HuH-7 (cell line): ENCODE results near the gene SULT1A4.
"Not testable (repeated sequence)": the region's sequence is repeated elsewhere in the genome, so short reads cannot be mapped to it uniquely, and the experiment has no call there.

Source experiments
- DNase-seq: peaks from one replicate; pipeline ENCODE4 v3.0.0; 2011; ENCODE audit warnings: low spot score

SULT1A4 gene

GRCh38 chr16:29459706-29460646, at the start of gene SULT1A4:
SULT1A4 (plus strand) TSS chr16:29459913; CDS start chr16:29461386, 1,473 bp downstream.
- not testable (repeated sequence) for DNase-seq

DNA sequence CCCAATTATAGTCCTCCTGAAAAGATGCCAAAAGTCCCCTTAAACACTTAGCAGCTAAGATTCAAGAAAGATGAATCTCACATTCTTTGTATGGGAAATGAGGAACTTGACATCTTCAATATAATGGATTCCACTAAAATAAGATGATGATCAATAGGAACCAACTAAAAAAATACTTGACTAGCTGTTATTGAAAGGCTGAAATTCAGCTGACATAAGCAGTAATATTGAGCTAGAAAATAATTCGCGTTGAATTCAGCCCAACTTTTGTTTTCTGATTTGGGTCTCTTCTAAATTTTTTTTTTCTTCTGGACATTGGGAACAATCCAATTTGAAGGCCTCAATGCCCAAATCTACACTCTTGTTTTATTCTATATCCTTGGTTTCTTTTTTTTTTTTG, 36.1 kb upstream of the SULT1A4 start:
- not testable (repeated sequence) for DNase-seq

- DNase-seq: not testable (repeated sequence)
These were observed 34.3 kb upstream of the SULT1A4 start for GRCh38 chr16:29425390-29425789.

DNA sequence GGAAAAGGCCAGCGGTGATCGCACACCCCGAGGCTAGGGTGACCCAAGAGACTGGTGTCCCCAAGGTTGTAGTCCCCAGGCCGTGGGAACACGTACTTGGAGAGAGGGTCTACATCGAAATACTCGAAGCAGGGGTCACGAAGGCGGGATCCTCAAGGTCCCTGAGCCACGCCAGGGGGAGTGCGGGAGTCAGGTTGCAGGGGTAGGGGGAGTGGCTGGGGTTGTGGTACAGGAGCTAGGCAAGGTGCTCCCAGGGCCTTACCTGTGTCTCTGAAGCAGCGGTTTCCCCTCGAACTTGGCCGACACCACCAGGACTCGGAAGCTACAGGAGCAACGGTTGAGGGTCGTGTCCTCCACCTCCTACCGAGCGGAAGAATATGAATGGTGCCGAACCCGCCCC, 6.0 kb upstream of the SULT1A4 start:
- not testable (repeated sequence) for DNase-seq

GRCh38 chr16:29454269-29454668, 5.4 kb upstream of the SULT1A4 start, which contains the start of the genes BOLA2 and SLX1B:
BOLA2 (minus strand) TSS chr16:29454351; CDS start chr16:29454253, 98 bp downstream.
SLX1B (plus strand) TSS chr16:29454533.
- DNase-seq: not testable (repeated sequence)

DNA sequence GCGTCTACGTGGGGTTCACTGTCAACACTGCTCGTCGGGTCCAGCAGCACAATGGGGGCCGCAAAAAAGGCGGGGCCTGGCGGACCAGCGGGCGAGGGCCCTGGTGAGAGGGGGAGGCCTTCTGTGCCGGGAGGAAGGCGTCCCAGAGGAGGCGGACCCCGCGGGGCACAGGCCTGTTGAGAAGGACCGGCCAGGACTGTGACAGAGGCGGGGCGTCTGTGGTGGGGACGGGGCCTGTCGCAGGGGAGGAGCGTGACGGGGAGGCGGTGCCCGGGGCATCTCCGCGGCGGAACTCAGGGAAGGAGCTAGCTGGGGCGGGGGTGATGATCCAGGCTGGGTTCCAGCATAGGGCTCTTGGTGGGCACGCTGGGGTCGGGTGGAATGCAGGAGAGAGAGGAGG, 4.9 kb upstream of the SULT1A4 start:
- DNase-seq: not testable (repeated sequence)

DNA sequence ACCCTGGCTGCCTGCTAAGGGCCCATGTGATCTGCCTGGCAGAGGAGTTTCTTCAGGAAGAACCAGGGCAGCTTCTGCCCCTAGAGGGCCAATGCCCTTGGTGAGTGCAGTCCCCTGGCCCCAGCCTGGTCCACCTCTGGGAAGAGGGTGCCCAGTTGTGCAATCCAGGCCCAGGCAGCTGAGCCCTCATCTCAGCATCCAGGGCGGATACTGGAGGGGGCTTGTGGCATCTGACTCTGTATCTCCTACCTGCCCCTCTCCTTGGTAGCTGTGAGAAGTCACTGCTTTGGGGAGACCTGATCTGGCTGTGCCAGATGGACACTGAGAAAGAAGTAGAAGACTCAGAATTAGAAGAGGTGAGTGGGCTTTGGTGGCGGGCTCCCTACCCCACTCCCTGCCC, 2.1 kb upstream of the SULT1A4 start:
- DNase-seq: not testable (repeated sequence)

- DNase-seq: not testable (repeated sequence)
These were observed 926 bp downstream of the SULT1A4 start for GRCh38 chr16:29460647-29461030.

DNA sequence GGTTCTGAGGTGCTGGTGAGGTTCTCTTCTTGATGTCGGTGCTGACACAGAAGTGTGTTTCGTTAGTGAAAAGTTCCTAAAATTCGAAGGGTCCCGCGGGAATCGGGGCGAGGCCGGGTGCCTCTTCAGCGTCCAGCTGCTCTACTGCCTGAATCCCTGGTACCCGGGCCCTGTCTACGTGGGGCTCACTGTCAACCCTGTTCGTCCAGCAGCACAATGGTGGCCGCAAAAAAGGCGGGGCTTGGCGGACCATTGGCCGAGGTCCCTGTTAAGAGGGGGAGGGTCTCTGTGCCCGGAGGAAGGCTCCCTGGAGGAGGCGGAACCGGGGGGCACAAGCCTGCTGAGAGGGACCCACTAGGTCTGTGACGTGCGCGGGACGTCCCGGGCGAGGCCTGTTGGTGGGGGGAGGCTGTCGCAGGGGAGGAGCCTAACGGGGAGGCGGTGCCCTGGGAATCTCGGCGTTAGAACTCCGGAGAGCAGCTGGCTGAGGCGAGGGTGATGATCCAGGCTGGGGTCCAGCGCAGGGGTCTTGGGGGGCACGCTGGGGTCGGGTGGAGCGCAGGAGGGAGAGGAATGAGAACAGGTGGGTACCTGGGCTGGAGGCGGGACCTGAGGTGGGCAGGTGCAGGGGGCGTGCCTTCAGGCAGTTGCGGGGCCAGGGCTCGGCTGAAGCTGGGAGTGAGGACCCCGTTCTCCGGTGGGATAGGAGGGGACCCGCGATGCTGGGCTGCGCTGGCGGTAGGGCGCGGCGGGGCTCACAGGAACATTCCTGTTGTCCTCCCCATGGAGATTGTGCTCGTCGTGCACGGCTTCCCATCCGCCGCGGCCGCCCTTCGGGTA, 6.5 kb downstream of the SULT1A4 start:
- not testable (repeated sequence) for DNase-seq

GRCh38 chr16:29466904-29467303, 7.2 kb downstream of the SULT1A4 start:
- not testable (repeated sequence) for DNase-seq

- not testable (repeated sequence) for DNase-seq
These were observed 8.1 kb downstream of the SULT1A4 start for GRCh38 chr16:29467654-29468366.

DNA sequence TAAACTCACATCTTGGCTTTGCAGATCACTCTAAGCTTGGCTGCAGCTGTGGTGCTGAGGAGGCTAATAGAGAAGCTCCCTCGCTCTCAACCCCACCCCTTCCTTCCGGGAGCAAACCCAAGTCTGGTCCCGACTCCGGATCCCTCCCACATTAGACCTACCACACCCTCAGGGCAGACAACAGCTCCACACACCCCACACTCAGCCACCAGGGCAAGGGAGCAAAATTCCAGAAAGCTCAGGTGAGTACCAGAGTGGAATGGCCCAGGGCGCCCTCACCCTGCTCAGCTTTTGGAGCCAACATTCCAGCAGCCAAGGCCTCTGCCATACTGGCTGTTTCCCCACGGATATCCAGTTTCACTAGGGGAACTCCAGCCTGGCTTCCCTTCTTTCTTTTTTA, 9.9 kb downstream of the SULT1A4 start:
- not testable (repeated sequence) for DNase-seq

- not testable (repeated sequence) for DNase-seq
These were observed 12.4 kb downstream of the SULT1A4 start for GRCh38 chr16:29472065-29472464.

DNA sequence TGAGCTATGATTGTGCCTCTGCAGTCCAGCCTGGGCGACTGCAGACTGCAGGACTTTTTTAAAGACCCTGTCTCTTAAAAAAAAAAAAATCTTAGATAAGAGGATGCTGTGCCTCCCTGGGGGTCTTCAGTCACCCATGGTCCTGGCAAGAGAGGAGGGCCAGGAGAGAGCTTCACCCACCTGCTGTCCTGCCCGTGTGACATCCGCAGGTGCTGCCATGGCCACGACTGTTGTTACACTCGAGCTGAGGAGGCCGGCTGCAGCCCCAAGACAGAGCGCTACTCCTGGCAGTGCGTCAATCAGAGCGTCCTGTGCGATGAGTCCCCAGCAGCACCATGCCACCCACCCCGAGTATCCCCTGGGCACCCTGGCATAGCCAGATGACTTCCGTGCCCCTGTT, 22.6 kb downstream of the SULT1A4 start:
- DNase-seq: not testable (repeated sequence)

DNA sequence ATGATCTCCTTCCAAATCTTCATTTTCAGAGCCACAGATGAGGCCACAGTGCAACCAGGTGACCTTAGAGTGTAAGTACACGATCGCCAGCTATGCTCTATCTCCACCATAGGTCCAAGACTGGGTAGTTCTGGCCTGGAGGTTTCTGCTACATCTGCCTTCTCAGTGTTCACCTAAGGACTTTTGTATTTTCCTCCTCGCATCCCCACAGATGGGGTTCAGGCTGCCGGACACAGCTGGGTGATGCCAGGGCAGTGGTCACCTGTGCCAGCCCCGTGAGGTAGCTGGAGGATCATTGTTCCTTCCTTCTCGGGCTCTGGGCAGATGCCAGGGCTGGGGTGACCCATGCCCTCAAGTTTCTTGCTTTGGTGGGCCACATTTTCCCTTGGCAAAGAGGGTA, 46.6 kb downstream of the SULT1A4 start, which contains the start of gene NPIPB12:
TSS of gene NPIPB12 (minus strand) at position 101 of the 400 bp plus-strand sequence.
- DNase-seq: not testable (repeated sequence)
